DOHH2 (cell line): ENCODE measurements around the gene SLC27A6.

Experiments
- H3F3A ChIP-seq: fragments of 200-600 bp; sonication (generic), shearing (Covaris generic); 2 replicates; pipeline ENCODE4 v1.6.0; 2016; ENCODE audit warnings: antibody characterized with exemption, mild to moderate bottlenecking; ENCODE audit not compliant: control insufficient read depth, insufficient read depth
- H3K27ac ChIP-seq: fragments of 200-600 bp; sonication (generic); 2 replicates; pipeline ENCODE4 v1.5.1; 2014; ENCODE audit warnings: low read depth, mild to moderate bottlenecking, low read length, moderate library complexity
- H3K27me3 ChIP-seq: fragments of 200-600 bp; sonication (generic); 2 replicates; pipeline ENCODE4 v1.6.1; 2014; ENCODE audit warnings: mild to moderate bottlenecking, low read length, mixed read lengths; ENCODE audit not compliant: control insufficient read depth
- H3K36me3 ChIP-seq: fragments of 200-600 bp; sonication (generic); 2 replicates; pipeline ENCODE4 v1.6.1; 2014; ENCODE audit warnings: mild to moderate bottlenecking, low read length, moderate library complexity, mixed read lengths; ENCODE audit not compliant: control insufficient read depth
- H3K4me1 ChIP-seq: fragments of 200-600 bp; sonication (generic); 2 replicates; pipeline ENCODE4 v1.6.1; 2014; ENCODE audit warnings: mild to moderate bottlenecking, low read length, mixed read lengths; ENCODE audit not compliant: control insufficient read depth
- H3K4me2 ChIP-seq: fragments of 200-600 bp; sonication (generic); 2 replicates; pipeline ENCODE4 v1.6.0; 2014; ENCODE audit warnings: mild to moderate bottlenecking, low read length, moderate library complexity
- H3K4me3 ChIP-seq: fragments of 200-600 bp; sonication (generic); 2 replicates; pipeline ENCODE4 v1.5.1; 2014; ENCODE audit warnings: mild to moderate bottlenecking, low read length, mixed read lengths
- H3K79me2 ChIP-seq: fragments of 200-600 bp; sonication (generic); 2 replicates; pipeline ENCODE4 v1.6.1; 2014; ENCODE audit warnings: mild to moderate bottlenecking, low read length, mixed read lengths; ENCODE audit not compliant: control insufficient read depth
- H3K9me2 ChIP-seq: fragments of 200-600 bp; sonication (generic); replicated peaks from 2 replicates; pipeline ENCODE4 v1.6.1; 2014; ENCODE audit warnings: mild to moderate bottlenecking, low read length, mixed read lengths; ENCODE audit not compliant: control insufficient read depth
- H3K9me3 ChIP-seq: fragments of 200-600 bp; sonication (generic); 2 replicates; pipeline ENCODE4 v1.6.1; 2014; ENCODE audit warnings: antibody characterized with exemption, low read length, mixed read lengths; ENCODE audit not compliant: control insufficient read depth, insufficient read depth
- H4K20me1 ChIP-seq: fragments of 200-600 bp; sonication (generic); 2 replicates; pipeline ENCODE4 v1.6.0; 2014; ENCODE audit warnings: low read depth, mild to moderate bottlenecking, antibody characterized with exemption, low read length, moderate library complexity; ENCODE audit not compliant: control insufficient read depth, insufficient read depth
- CTCF ChIP-seq: fragments of 200-600 bp; sonication (generic); IDR thresholded peaks from one replicate; pipeline ENCODE4 v1.5.1; 2014; ENCODE audit warnings: antibody characterized with exemption, mild to moderate bottlenecking, low read depth, low read length; ENCODE audit not compliant: poor library complexity, severe bottlenecking
- EZH2phosphoT487 ChIP-seq: fragments of 200-600 bp; sonication (generic); IDR thresholded peaks from 2 replicates; pipeline ENCODE4 v1.6.1; 2017; ENCODE audit warnings: borderline replicate concordance, mild to moderate bottlenecking, antibody characterized with exemption, low read length, moderate library complexity, mixed read lengths

Gene SLC27A6

GRCh38 chr5:128984480-128984879, 19.2 kb downstream of the SLC27A6 start:
- no peaks in the 10 kb centered on the region; the same call in 1 of the 2 replicates for H3K27me3 ChIP-seq
- no peaks in the 10 kb centered on the region for H3F3A ChIP-seq
- H3K36me3 ChIP-seq = no peaks in the 10 kb centered on the region
- H3K9me3 ChIP-seq = no peaks in the 10 kb centered on the region
- TF ChIP-seq CTCF = no peak
- no peak overlapping the region for H3K4me3 ChIP-seq
- H3K9me2 ChIP-seq = no peaks in the 10 kb centered on the region
- H4K20me1 ChIP-seq = no peaks in the 10 kb centered on the region
- no peak overlapping the region for H3K4me2 ChIP-seq
- H3K4me1 ChIP-seq = no peaks in the 10 kb centered on the region
- H3K27ac ChIP-seq = no peak overlapping the region
- H3K79me2 ChIP-seq = no peaks in the 10 kb centered on the region

DNA sequence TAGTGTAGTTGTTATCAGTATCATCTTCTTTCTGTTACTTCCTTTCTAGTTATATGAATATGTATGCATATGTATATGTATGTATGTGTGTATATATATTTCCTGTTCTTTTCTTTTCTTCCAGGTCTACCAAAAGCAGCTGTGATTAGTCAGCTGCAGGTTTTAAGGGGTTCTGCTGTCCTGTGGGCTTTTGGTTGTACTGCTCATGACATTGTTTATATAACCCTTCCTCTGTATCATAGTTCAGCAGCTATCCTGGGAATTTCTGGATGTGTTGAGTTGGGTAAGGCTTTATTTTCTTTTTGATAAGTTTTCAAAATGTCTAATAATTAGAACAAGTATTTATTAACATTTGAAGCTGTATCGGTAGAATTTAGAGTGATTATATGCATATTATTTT, 23.2 kb downstream of the SLC27A6 start:
- no peak overlapping the region for H3K4me3 ChIP-seq
- H3F3A ChIP-seq = no peaks in the 10 kb centered on the region
- H3K4me2 ChIP-seq = no peak overlapping the region
- no peaks in the 10 kb centered on the region for H3K36me3 ChIP-seq
- no peaks in the 10 kb centered on the region for H3K79me2 ChIP-seq
- H3K4me1 ChIP-seq = no peaks in the 10 kb centered on the region
- no peaks in the 10 kb centered on the region for H3K9me2 ChIP-seq
- TF ChIP-seq CTCF (no peak), EZH2phosphoT487 (no peak)
- H4K20me1 ChIP-seq = no peaks in the 10 kb centered on the region
- no peak overlapping the region for H3K27ac ChIP-seq
- no peaks in the 10 kb centered on the region for H3K9me3 ChIP-seq
- no peaks in the 10 kb centered on the region; the same call in 1 of the 2 replicates for H3K27me3 ChIP-seq

DNA sequence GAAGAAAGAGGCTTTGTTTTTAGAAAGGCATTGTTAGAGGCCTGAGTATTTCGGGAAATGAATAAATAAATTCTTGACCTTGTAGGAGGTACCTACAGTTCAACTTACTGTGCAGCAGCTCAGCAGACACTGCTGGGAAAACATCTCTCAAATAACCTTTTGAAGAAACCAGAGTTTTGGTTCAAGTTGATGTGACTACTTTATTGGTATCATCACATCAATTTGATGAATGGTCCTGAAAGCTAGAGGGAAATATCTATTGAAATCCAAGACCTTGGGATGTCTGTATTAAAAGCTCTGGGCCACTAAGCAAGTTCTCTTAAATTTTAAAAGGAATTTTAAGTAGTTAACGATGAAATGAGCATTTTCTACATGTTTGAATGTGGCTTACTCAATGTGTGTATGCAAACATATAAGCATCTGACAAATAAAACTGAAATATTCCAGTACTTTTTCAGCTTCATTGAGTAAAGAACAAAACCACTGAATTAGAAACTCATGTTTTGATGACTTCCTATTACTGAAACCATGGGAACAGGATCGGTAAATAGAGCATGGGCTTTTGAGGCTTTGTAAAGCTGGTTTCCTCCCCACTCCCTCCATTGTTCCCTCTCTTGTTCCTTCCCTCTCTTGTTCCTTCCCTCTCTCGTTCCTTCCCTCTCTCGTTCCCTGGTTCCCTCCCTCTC, 36.7 kb downstream of the SLC27A6 start:
- Histone ChIP-seq H3K9me3 (no peaks in the 10 kb centered on the region), H3K27me3 (no peaks in the 10 kb centered on the region), H3K4me2 (no peak overlapping the region), H3K4me3 (no peak overlapping the region), H3K4me1 (no peaks in the 10 kb centered on the region), H3K36me3 (no peaks in the 10 kb centered on the region), H3K79me2 (no peaks in the 10 kb centered on the region), H4K20me1 (no peaks in the 10 kb centered on the region), H3K9me2 (no peaks in the 10 kb centered on the region), H3K27ac (no peak overlapping the region), H3F3A (no peaks in the 10 kb centered on the region)
- TF ChIP-seq CTCF = no peak
- TF ChIP-seq EZH2phosphoT487 = no peak

DNA sequence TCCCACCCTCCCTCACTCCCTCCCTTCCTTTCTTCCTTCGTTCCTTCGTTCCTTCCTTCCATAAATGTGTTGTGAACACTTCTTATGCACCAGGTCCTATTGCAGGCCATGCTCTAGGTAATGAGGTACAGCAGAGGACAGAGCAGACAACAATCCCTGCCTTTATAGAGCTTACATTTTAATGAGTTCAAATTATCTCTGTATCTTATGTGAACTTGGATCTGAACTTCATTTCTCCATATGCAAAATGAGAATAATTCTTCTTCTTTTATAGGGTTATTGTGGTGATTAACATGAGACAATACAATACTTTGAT, 37.2 kb downstream of the SLC27A6 start:
- no peaks in the 10 kb centered on the region for H3K36me3 ChIP-seq

More for the DNA sequence above, 37.2 kb downstream of the SLC27A6 start:
- no peaks in the 10 kb centered on the region for H4K20me1 ChIP-seq
- H3K27ac ChIP-seq = no peak overlapping the region
- H3K9me2 ChIP-seq = no peaks in the 10 kb centered on the region
- H3K27me3 ChIP-seq = no peaks in the 10 kb centered on the region
- TF ChIP-seq EZH2phosphoT487 = no peak
- no peak overlapping the region for H3K4me2 ChIP-seq
- H3K4me3 ChIP-seq = no peak overlapping the region
- no peaks in the 10 kb centered on the region for H3K4me1 ChIP-seq
- no peaks in the 10 kb centered on the region for H3K9me3 ChIP-seq
- no peaks in the 10 kb centered on the region for H3F3A ChIP-seq
- H3K79me2 ChIP-seq = no peaks in the 10 kb centered on the region
